ENCODE results near the gene VPREB3. TPM values are rescaled to one million over a fixed set of nuclear protein-coding genes. Genes with fewer than 3 reads are reported as not detected.

Gene VPREB3
- total RNA-seq, 1 experiment from 2014 or later, result 2.4 TPM

- POLR2A ChIA-PET, result no interaction called here
- Histone ChIP-seq H3K4me2 (ENCODE audit: low read length) (no peak overlapping the region), H3K4me1 (ENCODE audit: control insufficient read depth in 1 of 2, insufficient read depth in 2 of 2, low read length in 2 of 2) (peaks cover 26 to 55% of the 10 kb centered on the region in 2 experiments), H3K36me3 (ENCODE audit: control insufficient read depth in 1 of 2, insufficient read depth in 2 of 2, low read length in 2 of 2) (no peaks in the 10 kb centered on the region), H4K20me1 (ENCODE audit: insufficient read depth) (no peaks in the 10 kb centered on the region), H3K27ac (ENCODE audit: low read depth, low read length) (no peak overlapping the region), H3K9me2 (ENCODE audit: insufficient read depth) (no peaks in the 10 kb centered on the region), H3K9ac (ENCODE audit: low read length) (no peak overlapping the region), H3K27me3 (ENCODE audit: insufficient read depth, low read length) (no peaks in the 10 kb centered on the region), H3K9me3 (ENCODE audit: control insufficient read depth in 1 of 2, insufficient read depth in 1 of 2, low read depth in 1 of 2, low read length in 2 of 2) (no peaks in the 10 kb centered on the region), H2AFZ (ENCODE audit: low read depth, low read length, poor library complexity, severe bottlenecking) (no peak overlapping the region), H3K79me2 (ENCODE audit: insufficient read depth, low read length) (no peaks in the 10 kb centered on the region), H3K4me3 (replicated peaks in 1 of 2; ENCODE audit: low read depth in 1 of 2, low read length in 2 of 2) (no peak overlapping the region)
- intact Hi-C loops (cut with micrococcal nuclease), result no loop called here
- no TSS peak for BruUV-seq (replicated peaks)
- TF ChIP-seq ZBTB33 (IDR thresholded peaks at IDR 0.05; ENCODE audit: extremely low read depth, insufficient replicate concordance, low read length) (no peak), JUND (IDR thresholded peaks at IDR 0.05) (no peak), EZH2 (IDR thresholded peaks at IDR 0.05) (no peak), CTCF (IDR thresholded peaks at IDR 0.05 in 2 of 3, conservative IDR thresholded peaks at IDR 0.05 in 1 of 3; ENCODE audit: borderline replicate concordance in 1 of 3, insufficient read depth in 1 of 3, low read depth in 2 of 3, low read length in 2 of 3) (no peak), YY1 (IDR thresholded peaks at IDR 0.05; ENCODE audit: extremely low read depth, insufficient replicate concordance, low read depth, low read length) (no peak), ZNF274 (IDR thresholded peaks at IDR 0.05; ENCODE audit: low read depth, low read length) (no peak), POLR2A (IDR thresholded peaks at IDR 0.05; ENCODE audit: borderline replicate concordance, extremely low read depth, insufficient read depth, insufficient read length) (no peak), FOSL1 (IDR thresholded peaks at IDR 0.05; ENCODE audit: low read depth) (no peak), CBX3 (IDR thresholded peaks at IDR 0.05; ENCODE audit: low read depth) (no peak), EGR1 (IDR thresholded peaks at IDR 0.05; ENCODE audit: low read depth) (no peak), CEBPB (IDR thresholded peaks at IDR 0.05; ENCODE audit: low read depth) (no peak), MAX (IDR thresholded peaks at IDR 0.05) (no peak), RAD21 (IDR thresholded peaks at IDR 0.05; ENCODE audit: low read depth) (no peak), ELF1 (IDR thresholded peaks at IDR 0.05; ENCODE audit: borderline replicate concordance, low read depth) (no peak)
- ATAC-seq, result no peak
- RAD21 ChIA-PET (ENCODE audit: low non-redundant PET in 1 of 2, low total read pairs in 2 of 2, uncharacterized antibody in 2 of 2, unreplicated experiment in 2 of 2), result no interaction called here
- CTCF ChIA-PET, result no interaction called here
- no peak for DNase-seq (ENCODE audit: low read depth, low spot score)
Observed at GRCh38 chr22:23774922-23775436, 20.8 kb upstream of the VPREB3 start.

All from HCT116 (cell line).